Karpas-422 (cell line): ENCODE data around the gene IQCN. TPM values are rescaled to one million over a fixed set of nuclear protein-coding genes. Genes with fewer than 3 reads are reported as not detected.
A peak's percentile ranks its signal among the peaks of the same experiment; 100 is the strongest.

Source experiments
- DNase-seq: peaks from one replicate; pipeline ENCODE4 v3.0.0-alpha.2; 2015
- H2AFZ ChIP-seq: fragments of 200-600 bp; sonication (generic); 2 replicates; pipeline ENCODE4 v1.6.1; 2014; ENCODE audit warnings: antibody characterized with exemption, low read length, mixed read lengths
- H3K27ac ChIP-seq: fragments of 200-600 bp; sonication (generic); 2 replicates; pipeline ENCODE4 v1.5.1; 2014; ENCODE audit warnings: mild to moderate bottlenecking, low read length, moderate library complexity
- H3K27me3 ChIP-seq: fragments of 200-600 bp; sonication (generic); 2 replicates; pipeline ENCODE4 v1.6.1; 2014; ENCODE audit warnings: low read length, mixed read lengths
- H3K36me3 ChIP-seq: fragments of 200-600 bp; sonication (generic); 2 replicates; pipeline ENCODE4 v1.6.1; 2014; ENCODE audit warnings: low read length, mixed read lengths; ENCODE audit not compliant: insufficient read depth
- H3K4me1 ChIP-seq: fragments of 200-600 bp; sonication (generic); 2 replicates; pipeline ENCODE4 v1.6.1; 2014; ENCODE audit warnings: mild to moderate bottlenecking, low read length, mixed read lengths
- H3K4me2 ChIP-seq: fragments of 200-600 bp; sonication (generic); 2 replicates; pipeline ENCODE4 v1.6.1; 2014; ENCODE audit warnings: low read length, low read depth, mild to moderate bottlenecking; ENCODE audit not compliant: poor library complexity, severe bottlenecking
- H3K4me3 ChIP-seq: fragments of 200-600 bp; sonication (generic); 2 replicates; pipeline ENCODE4 v1.5.1; 2014; ENCODE audit warnings: mild to moderate bottlenecking, antibody characterized with exemption, low read length, mixed read lengths
- H3K79me2 ChIP-seq: fragments of 200-600 bp; sonication (generic); 2 replicates; pipeline ENCODE4 v1.6.1; 2014; ENCODE audit warnings: mild to moderate bottlenecking, low read length, mixed read lengths
- H3K9ac ChIP-seq: fragments of 200-600 bp; sonication (generic); 2 replicates; pipeline ENCODE4 v1.6.0; 2014; ENCODE audit warnings: low read length
- H3K9me2 ChIP-seq: fragments of 200-600 bp; sonication (generic), shearing (Covaris generic); replicated peaks from 2 replicates; pipeline ENCODE4 v1.6.0; 2014; ENCODE audit warnings: mild to moderate bottlenecking, low read length, moderate library complexity; ENCODE audit not compliant: insufficient read depth
- H3K9me3 ChIP-seq: fragments of 300-700, 200-600 bp; sonication (generic); 2 replicates; pipeline ENCODE4 v1.6.1; 2014; ENCODE audit warnings: low read length, mixed read lengths
- H4K20me1 ChIP-seq: fragments of 200-600 bp; sonication (generic); 2 replicates; pipeline ENCODE4 v1.6.1; 2014; ENCODE audit warnings: mild to moderate bottlenecking, antibody characterized with exemption, low read length, low read depth; ENCODE audit not compliant: insufficient read depth
- total RNA-seq: library from RNA; depleted of rRNA; stranded (reverse); fragments of >200 nt; shearing (Covaris generic); gene quantifications from 2 replicates; pipeline ENCODE4 v1.2.3, GENCODE V29; 2014; ENCODE audit warnings: low replicate concordance; rRNA removed

Gene IQCN, protein sequence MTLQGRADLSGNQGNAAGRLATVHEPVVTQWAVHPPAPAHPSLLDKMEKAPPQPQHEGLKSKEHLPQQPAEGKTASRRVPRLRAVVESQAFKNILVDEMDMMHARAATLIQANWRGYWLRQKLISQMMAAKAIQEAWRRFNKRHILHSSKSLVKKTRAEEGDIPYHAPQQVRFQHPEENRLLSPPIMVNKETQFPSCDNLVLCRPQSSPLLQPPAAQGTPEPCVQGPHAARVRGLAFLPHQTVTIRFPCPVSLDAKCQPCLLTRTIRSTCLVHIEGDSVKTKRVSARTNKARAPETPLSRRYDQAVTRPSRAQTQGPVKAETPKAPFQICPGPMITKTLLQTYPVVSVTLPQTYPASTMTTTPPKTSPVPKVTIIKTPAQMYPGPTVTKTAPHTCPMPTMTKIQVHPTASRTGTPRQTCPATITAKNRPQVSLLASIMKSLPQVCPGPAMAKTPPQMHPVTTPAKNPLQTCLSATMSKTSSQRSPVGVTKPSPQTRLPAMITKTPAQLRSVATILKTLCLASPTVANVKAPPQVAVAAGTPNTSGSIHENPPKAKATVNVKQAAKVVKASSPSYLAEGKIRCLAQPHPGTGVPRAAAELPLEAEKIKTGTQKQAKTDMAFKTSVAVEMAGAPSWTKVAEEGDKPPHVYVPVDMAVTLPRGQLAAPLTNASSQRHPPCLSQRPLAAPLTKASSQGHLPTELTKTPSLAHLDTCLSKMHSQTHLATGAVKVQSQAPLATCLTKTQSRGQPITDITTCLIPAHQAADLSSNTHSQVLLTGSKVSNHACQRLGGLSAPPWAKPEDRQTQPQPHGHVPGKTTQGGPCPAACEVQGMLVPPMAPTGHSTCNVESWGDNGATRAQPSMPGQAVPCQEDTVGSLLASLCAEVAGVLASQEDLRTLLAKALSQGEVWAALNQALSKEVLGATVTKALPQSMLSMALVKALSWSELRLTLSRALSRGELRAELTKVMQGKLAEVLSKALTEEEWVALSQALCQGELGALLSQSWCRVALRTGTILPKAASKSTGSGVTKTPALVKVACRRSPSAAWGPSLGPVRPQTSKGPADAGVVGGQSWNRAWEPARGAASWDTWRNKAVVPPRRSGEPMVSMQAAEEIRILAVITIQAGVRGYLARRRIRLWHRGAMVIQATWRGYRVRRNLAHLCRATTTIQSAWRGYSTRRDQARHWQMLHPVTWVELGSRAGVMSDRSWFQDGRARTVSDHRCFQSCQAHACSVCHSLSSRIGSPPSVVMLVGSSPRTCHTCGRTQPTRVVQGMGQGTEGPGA (N-terminal part only)
- 0.37 and 0.87 TPM in 2 replicates for total RNA-seq

DNA sequence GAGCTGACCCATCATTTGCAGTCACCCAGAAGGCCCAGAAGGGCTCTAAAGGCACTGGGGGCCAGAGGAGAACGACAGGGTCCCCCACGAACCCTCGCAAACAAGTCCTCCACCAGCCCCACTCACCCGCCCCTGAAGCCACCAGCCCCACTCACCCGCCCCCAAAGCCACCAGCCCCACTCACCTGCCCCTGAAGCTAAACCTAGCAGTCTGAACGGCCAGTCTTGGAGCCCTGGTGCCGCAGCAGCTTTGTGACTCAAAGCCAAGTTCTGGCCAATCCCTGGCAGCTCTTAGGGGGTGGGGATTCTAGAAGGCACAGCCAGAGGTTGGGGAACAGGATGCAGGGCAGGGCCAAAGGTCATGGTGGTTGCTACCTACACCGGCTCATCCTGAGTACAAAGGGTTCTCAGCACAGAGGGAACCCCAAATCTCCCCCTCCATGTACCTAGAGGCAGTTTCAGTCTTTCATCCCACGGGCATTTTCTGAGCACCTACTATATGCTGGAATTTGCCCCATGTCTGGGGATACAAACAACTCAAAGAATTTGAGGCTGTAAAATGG lies at the start of gene IQCN:
Gene IQCN, minus strand, starts transcription at position 234 of the 562 bp plus-strand sequence. CDS start 4,974 bp downstream, outside the sequence.
- Histone ChIP-seq H3K36me3 (0 out of 2 replicates have a peak, but pooled peaks cover 3% of the 10 kb centered on the region), H3K9me2 (no peaks in the 10 kb centered on the region), H3K4me1 (peaks cover 7% of the 10 kb centered on the region), H3K27ac (no peak within 1 kb of the TSS), H3K4me2 (no peak within 1 kb of the TSS), H4K20me1 (peaks cover 18% of the 10 kb centered on the region), H2AFZ (no peak within 1 kb of the TSS), H3K4me3 (no peak within 1 kb of the TSS), H3K9ac (no peak within 1 kb of the TSS), H3K9me3 (no peaks in the 10 kb centered on the region), H3K27me3 (no peaks in the 10 kb centered on the region), H3K79me2 (peaks cover 7% of the 10 kb centered on the region; the same call in 1 of the 2 replicates)
- no peak for DNase-seq

DNA sequence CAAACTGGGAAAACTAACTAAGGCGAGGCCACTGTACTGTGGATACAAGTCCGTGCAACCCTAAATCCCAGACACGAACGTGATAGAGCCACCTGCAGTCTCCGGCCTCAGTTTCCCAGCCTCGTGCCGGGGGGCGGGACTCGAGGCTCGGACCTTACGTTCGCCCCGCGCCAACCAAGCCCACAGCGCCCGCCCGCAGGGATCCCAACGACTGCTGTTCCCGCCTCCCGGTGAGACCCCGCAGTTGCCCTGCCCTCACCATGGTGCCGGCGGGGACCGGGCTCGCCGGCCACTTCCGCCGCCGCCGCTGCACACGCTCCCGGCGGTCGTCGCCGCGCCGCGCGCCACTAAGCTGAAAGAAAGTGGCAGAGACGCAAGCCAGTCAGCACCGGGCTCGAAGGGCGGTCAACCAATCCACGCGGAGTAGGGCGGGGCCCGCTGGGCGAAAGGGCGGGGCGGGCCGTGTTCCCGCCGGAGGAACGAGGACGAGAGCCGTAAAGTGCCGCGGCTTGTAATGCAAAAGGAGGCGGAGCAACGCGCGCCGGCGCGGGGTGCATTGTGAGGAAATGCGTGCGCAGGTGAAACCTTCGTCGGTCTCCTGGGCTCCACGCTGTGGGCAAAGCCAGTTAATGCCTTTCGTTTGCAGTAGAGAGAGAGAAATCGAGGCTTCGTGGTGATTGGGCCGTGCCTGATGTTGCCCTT lies 48.7 kb upstream of the IQCN start, which contains the start of gene LSM4:
Gene LSM4, minus strand, starts transcription at position 318 of the 702 bp plus-strand sequence. Its CDS starts 56 bp downstream, at position 262.
- Histone ChIP-seq H3K9ac (peak within 1 kb of the TSS; percentile 95), H2AFZ (peak within 1 kb of the TSS; percentile 66; the same call in 1 of the 2 replicates), H3K27me3 (no peaks in the 10 kb centered on the region), H4K20me1 (no peaks in the 10 kb centered on the region), H3K4me1 (peaks cover 19% of the 10 kb centered on the region), H3K9me3 (no peaks in the 10 kb centered on the region), H3K4me3 (peak within 1 kb of the TSS; percentile 91), H3K9me2 (no peaks in the 10 kb centered on the region), H3K27ac (peak within 1 kb of the TSS; percentile 84), H3K4me2 (peak within 1 kb of the TSS; percentile 93), H3K36me3 (no peaks in the 10 kb centered on the region), H3K79me2 (peaks cover 34% of the 10 kb centered on the region)
- DNase-seq, result peak; percentile 100

DNA sequence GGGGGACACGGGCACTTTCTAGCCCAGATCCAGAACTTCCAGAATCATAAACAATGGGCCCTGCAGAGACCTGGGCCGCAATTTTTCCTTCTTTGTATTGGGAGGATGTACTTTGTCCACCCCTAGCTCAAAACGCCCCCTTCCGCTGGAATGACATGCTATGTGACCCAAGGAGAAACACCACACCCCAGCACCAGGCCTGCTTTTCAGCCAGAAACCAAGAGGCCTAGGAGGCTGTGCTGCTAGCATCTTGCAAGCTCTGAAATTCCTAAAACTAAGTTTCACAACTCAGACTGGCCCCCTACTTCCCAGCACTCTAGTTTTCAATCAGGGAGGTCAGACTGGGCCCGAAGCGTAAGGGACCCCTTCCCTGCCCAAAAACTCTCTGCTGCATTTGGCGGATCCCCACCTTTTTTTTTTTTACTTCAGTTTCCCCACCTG lies 48.1 kb upstream of the IQCN start:
- peak overlapping the region; percentile 91 for H3K4me3 ChIP-seq
- H3K4me2 ChIP-seq, result peak overlapping the region; percentile 93
- peak overlapping the region; percentile 95 for H3K9ac ChIP-seq
- no peaks in the 10 kb centered on the region for H3K9me3 ChIP-seq
- no peak overlapping the region for H2AFZ ChIP-seq
- H3K27me3 ChIP-seq, result no peaks in the 10 kb centered on the region
- peaks cover 34% of the 10 kb centered on the region for H3K79me2 ChIP-seq
- peak; percentile 84 for DNase-seq
- no peaks in the 10 kb centered on the region for H4K20me1 ChIP-seq
- H3K4me1 ChIP-seq, result peaks cover 19% of the 10 kb centered on the region
- peak overlapping the region; percentile 80 for H3K27ac ChIP-seq
- H3K36me3 ChIP-seq, result no peaks in the 10 kb centered on the region
- H3K9me2 ChIP-seq, result no peaks in the 10 kb centered on the region

DNA sequence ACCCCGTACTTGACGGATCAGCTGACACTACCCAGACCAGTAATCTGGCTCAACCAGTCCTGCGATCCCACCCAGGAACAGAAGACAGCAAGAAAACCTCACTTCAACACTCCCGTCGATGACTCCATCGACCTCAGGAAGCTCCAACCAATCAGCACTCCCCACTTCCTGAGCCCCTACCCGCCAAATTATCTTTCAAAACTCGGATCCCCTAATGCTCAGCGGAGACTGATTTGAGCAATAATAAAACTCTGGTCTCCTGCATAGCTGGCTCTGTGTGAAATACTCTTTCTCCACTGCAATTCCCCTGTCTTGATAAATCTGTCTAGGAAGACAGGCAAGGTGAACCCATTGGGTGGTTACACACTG lies 47.5 kb upstream of the IQCN start:
- Histone ChIP-seq H3K79me2 (peaks cover 34% of the 10 kb centered on the region), H3K9me3 (no peaks in the 10 kb centered on the region), H3K27ac (peak overlapping the region; percentile 80), H4K20me1 (no peaks in the 10 kb centered on the region), H2AFZ (no peak overlapping the region), H3K4me1 (peaks cover 20% of the 10 kb centered on the region), H3K4me3 (peak overlapping the region; percentile 91), H3K9ac (peak overlapping the region; percentile 95), H3K4me2 (peak overlapping the region; percentile 93), H3K36me3 (no peaks in the 10 kb centered on the region), H3K9me2 (no peaks in the 10 kb centered on the region), H3K27me3 (no peaks in the 10 kb centered on the region)
- DNase-seq, result no peak

DNA sequence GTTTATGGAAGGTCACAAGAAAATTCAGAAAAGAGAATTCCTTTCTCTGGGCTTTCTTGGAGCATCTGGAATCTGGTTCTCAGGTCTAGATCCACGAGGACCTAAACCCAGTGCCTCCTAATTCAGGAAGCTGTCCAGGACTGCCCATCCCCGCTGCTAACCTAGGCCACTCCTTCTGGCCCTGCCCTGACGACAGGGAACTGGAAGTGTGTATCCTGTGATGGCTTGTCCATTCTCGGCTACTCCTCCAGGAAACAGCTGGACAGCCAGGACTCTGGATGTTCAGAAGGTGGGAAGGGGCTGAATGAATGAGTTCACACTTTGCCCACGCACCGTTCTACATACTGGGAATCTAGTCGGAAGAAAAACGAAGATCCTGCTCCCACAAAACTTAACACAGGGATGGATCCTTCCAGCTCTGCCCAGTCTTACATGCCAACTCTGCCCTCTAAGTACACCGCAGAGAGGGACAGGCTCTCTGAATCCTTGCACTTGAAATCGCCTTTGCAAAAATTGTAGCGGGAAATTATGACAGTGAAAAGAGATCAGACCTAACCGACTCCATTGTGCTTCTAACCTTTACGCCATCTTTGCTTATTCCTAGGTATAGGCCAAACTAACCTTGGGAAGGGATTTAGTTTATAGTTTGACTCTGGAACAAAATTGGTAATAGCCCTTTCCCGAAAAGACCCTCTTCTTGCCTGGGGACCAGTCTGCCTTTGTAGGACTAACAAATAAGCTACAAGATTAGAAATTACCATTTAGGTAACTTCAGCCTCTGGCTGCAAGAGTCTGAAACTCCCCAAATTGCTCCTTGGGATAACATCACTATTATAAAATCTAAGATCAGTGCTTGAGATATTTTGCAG lies 46.8 kb upstream of the IQCN start:
- H3K9ac ChIP-seq, result peak overlapping the region; percentile 95
- no peaks in the 10 kb centered on the region for H3K36me3 ChIP-seq
- H3K9me2 ChIP-seq, result no peaks in the 10 kb centered on the region
- H2AFZ ChIP-seq, result no peak overlapping the region
- peaks cover 26% of the 10 kb centered on the region for H3K4me1 ChIP-seq
- no peaks in the 10 kb centered on the region for H3K9me3 ChIP-seq
- peak overlapping the region; percentile 91 for H3K4me3 ChIP-seq
- H3K79me2 ChIP-seq, result peaks cover 37% of the 10 kb centered on the region
- no peaks in the 10 kb centered on the region for H4K20me1 ChIP-seq
- no peak for DNase-seq
- no peaks in the 10 kb centered on the region for H3K27me3 ChIP-seq
- 0 out of 2 replicates have a peak overlapping the region, but pooled peaks have one; percentile 80 for H3K27ac ChIP-seq
- H3K4me2 ChIP-seq, result peak overlapping the region; percentile 93

DNA sequence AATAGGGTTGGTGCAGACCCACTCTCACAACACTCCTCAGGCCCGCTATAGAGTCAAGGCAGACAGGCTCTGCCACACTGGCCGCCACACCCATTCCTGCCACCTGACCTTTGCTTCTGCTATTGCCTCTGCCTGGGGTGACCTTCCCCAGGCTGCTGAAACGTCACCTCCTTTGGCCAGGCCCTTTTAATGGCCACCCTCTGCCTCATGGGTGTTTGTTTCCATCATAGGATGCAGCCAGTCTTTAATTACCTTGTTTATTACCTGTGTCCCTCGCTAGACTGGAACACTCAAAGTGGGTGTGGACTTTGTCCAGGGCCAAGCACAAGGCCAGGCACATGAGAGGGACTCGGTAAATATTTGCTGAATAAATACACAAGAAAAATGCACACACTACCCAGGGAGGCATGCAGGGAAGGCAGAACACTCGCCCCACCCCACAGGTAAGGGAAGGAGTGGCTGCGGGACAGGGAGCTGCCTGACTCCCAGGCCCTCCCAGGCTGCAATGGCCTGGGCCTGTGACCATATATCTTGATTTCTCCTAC lies 45.4 kb upstream of the IQCN start:
- H4K20me1 ChIP-seq, result no peaks in the 10 kb centered on the region
- no peaks in the 10 kb centered on the region for H3K36me3 ChIP-seq
- H3K9me2 ChIP-seq, result no peaks in the 10 kb centered on the region
- H3K4me2 ChIP-seq, result no peak overlapping the region
- peaks cover 27% of the 10 kb centered on the region for H3K4me1 ChIP-seq
- H3K27me3 ChIP-seq, result no peaks in the 10 kb centered on the region
- no peak for DNase-seq
- H3K9me3 ChIP-seq, result no peaks in the 10 kb centered on the region
- H3K27ac ChIP-seq, result no peak overlapping the region
- no peak overlapping the region for H3K9ac ChIP-seq
- peaks cover 37% of the 10 kb centered on the region for H3K79me2 ChIP-seq
- H2AFZ ChIP-seq, result no peak overlapping the region
- no peak overlapping the region for H3K4me3 ChIP-seq
